K562 (cell line): ENCODE measurements around the gene PARP4.

ENCODE experiments used
- ARID2 ChIP-seq: fragments of 450-650 bp; IDR thresholded peaks from 2 replicates; pipeline ENCODE4 v1.6.1; 2017; ENCODE audit warnings: antibody characterized with exemption, mild to moderate bottlenecking
- ATF3 ChIP-seq, 2 experiments: fragments of 450-650 bp in 1 of 2; sonication (generic) in 1 of 2; formaldehyde crosslinking in 1 of 2; IDR thresholded peaks in 1 of 2; conservative IDR thresholded peaks in 1 of 2; 2 replicates each; pipeline versions ENCODE4 v1.6.1 to v1.8.1; 2016 to 2023; ENCODE audit warnings: mild to moderate bottlenecking in 2 of 2, moderate library complexity in 2 of 2, inconsistent platforms in 1 of 2, missing genetic modification reagents in 1 of 2
- ATF4 ChIP-seq: fragments of 450-650 bp; formaldehyde crosslinking; IDR thresholded peaks from 2 replicates; pipeline ENCODE4 v1.4.0; 2022; ENCODE audit warnings: mild to moderate bottlenecking, moderate library complexity
- CTCF ChIP-seq, 3 experiments: IDR thresholded peaks in 2 of 3; conservative IDR thresholded peaks in 1 of 3; 2 replicates each; pipeline ENCODE4 v1.5.1; 2011 to 2012; ENCODE audit warnings: low read length in 3 of 3, mild to moderate bottlenecking in 3 of 3, control low read depth in 2 of 3, improper control_type of control experiment in 1 of 3, inconsistent platforms in 1 of 3, low read depth in 1 of 3, mixed read lengths in 1 of 3, moderate library complexity in 1 of 3; ENCODE audit not compliant: insufficient read depth in 2 of 3
- MYBL2 ChIP-seq, 2 experiments: fragments of 450-650 bp in 1 of 2; sonication (generic) in 1 of 2; formaldehyde crosslinking in 1 of 2; IDR thresholded peaks; 2 replicates each; pipeline versions ENCODE4 v1.6.1 to v1.8.1; 2017 to 2022; ENCODE audit warnings: borderline replicate concordance in 1 of 2, inconsistent platforms in 1 of 2, low read depth in 1 of 2, mild to moderate bottlenecking in 1 of 2, missing genetic modification reagents in 1 of 2, moderate library complexity in 1 of 2
- SMC3 ChIP-seq: conservative IDR thresholded peaks from 2 replicates; pipeline ENCODE4 v1.6.1; 2011; ENCODE audit warnings: low read depth, low read length, improper control_type of control experiment; ENCODE audit not compliant: insufficient read depth
- SP1 ChIP-seq: sonication (generic); formaldehyde crosslinking; IDR thresholded peaks from 2 replicates; pipeline ENCODE4 v1.8.1; 2022; ENCODE audit warnings: mild to moderate bottlenecking, missing genetic modification reagents
- SRF ChIP-seq, 2 experiments: fragments of 250-450, 450-650 bp in 1 of 2; sonication (Bioruptor Pico) in 1 of 2; sonication (generic) in 1 of 2; formaldehyde crosslinking; IDR thresholded peaks; 2 replicates each; pipeline versions ENCODE4 v1.5.0 to v1.5.1; 2020 to 2022; ENCODE audit warnings: mild to moderate bottlenecking in 1 of 2, missing genetic modification reagents in 1 of 2
- TFE3 ChIP-seq: fragments of 450-650 bp; formaldehyde crosslinking; IDR thresholded peaks from 2 replicates; pipeline ENCODE4 v1.4.0; 2020; ENCODE audit warnings: mild to moderate bottlenecking, mixed read lengths
- ZNF592 ChIP-seq: fragments of 450-650 bp; IDR thresholded peaks from 2 replicates; pipeline ENCODE4 v1.6.1; 2017; ENCODE audit warnings: antibody characterized with exemption, mild to moderate bottlenecking
- ZNF639 ChIP-seq, 2 experiments: fragments of 200-800 bp in 1 of 2; sonication (Bioruptor generic) in 1 of 2; sonication (generic) in 1 of 2; formaldehyde crosslinking in 1 of 2; IDR thresholded peaks in 1 of 2; conservative IDR thresholded peaks in 1 of 2; 2 replicates each; pipeline versions ENCODE4 v1.5.0 to v1.6.1; 2016 to 2020; ENCODE audit warnings: missing compliant biosample characterization in 1 of 2, missing genetic modification characterization in 1 of 2, missing genetic modification reagents in 1 of 2

GRCh38 chr13:24502533-24503378 lies 9.8 kb downstream of the PARP4 start:
- TF ChIP-seq SRF (CRISPR knock-in tag; IDR thresholded peaks at IDR 0.05) (no peak; a peak in 1 of 4 replicates), MYBL2 (IDR thresholded peaks at IDR 0.05; ENCODE audit: low read depth) (no peak), MYBL2 (CRISPR knock-in tag; IDR thresholded peaks at IDR 0.05; ENCODE audit: borderline replicate concordance) (no peak), ZNF639 (CRISPR knock-in tag; conservative IDR thresholded peaks at IDR 0.05 in 1 of 2, IDR thresholded peaks at IDR 0.05 in 1 of 2) (no peak), TFE3 (no peak), ATF3 (IDR thresholded peaks at IDR 0.05) (peak; percentile 53), ATF3 (CRISPR knock-in tag; conservative IDR thresholded peaks at IDR 0.05) (no peak), ATF4 (CRISPR knock-in tag) (no peak), ZNF592 (no peak), ARID2 (no peak), CTCF (IDR thresholded peaks at IDR 0.05 in 2 of 3, conservative IDR thresholded peaks at IDR 0.05 in 1 of 3; ENCODE audit: insufficient read depth in 2 of 3, low read depth in 1 of 3, low read length in 3 of 3) (no peak), SP1 (no peak), SMC3 (no peak)
